ENCODE measurements around the gene WNT5A.

DNA sequence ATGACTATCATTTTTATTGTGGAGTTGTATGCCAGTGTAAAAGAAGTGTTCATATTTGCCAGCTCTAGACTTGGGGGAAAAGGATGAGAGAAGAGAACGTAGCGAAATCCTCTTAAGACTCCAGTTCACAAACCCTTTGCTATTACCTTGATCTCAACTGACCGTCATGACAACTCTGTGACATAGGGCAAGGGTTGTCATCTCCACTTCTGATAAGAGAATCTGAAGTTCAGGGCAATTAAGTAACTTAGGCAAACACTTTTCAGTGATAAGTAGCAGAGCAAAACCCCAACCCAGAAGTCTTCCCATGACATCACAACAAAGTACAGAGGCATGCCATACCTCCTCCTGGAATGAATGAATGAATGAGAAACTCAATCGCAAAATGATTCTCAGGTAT lies 40.3 kb upstream of the WNT5A start:
- TF ChIP-seq, protein P1, sequence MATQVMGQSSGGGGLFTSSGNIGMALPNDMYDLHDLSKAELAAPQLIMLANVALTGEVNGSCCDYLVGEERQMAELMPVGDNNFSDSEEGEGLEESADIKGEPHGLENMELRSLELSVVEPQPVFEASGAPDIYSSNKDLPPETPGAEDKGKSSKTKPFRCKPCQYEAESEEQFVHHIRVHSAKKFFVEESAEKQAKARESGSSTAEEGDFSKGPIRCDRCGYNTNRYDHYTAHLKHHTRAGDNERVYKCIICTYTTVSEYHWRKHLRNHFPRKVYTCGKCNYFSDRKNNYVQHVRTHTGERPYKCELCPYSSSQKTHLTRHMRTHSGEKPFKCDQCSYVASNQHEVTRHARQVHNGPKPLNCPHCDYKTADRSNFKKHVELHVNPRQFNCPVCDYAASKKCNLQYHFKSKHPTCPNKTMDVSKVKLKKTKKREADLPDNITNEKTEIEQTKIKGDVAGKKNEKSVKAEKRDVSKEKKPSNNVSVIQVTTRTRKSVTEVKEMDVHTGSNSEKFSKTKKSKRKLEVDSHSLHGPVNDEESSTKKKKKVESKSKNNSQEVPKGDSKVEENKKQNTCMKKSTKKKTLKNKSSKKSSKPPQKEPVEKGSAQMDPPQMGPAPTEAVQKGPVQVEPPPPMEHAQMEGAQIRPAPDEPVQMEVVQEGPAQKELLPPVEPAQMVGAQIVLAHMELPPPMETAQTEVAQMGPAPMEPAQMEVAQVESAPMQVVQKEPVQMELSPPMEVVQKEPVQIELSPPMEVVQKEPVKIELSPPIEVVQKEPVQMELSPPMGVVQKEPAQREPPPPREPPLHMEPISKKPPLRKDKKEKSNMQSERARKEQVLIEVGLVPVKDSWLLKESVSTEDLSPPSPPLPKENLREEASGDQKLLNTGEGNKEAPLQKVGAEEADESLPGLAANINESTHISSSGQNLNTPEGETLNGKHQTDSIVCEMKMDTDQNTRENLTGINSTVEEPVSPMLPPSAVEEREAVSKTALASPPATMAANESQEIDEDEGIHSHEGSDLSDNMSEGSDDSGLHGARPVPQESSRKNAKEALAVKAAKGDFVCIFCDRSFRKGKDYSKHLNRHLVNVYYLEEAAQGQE (IDR thresholded peaks at IDR 0.05), result no peak
- TF ChIP-seq, protein P2, sequence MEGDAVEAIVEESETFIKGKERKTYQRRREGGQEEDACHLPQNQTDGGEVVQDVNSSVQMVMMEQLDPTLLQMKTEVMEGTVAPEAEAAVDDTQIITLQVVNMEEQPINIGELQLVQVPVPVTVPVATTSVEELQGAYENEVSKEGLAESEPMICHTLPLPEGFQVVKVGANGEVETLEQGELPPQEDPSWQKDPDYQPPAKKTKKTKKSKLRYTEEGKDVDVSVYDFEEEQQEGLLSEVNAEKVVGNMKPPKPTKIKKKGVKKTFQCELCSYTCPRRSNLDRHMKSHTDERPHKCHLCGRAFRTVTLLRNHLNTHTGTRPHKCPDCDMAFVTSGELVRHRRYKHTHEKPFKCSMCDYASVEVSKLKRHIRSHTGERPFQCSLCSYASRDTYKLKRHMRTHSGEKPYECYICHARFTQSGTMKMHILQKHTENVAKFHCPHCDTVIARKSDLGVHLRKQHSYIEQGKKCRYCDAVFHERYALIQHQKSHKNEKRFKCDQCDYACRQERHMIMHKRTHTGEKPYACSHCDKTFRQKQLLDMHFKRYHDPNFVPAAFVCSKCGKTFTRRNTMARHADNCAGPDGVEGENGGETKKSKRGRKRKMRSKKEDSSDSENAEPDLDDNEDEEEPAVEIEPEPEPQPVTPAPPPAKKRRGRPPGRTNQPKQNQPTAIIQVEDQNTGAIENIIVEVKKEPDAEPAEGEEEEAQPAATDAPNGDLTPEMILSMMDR (IDR thresholded peaks at IDR 0.05), result no peak
- TF ChIP-seq POLR2A (IDR thresholded peaks at IDR 0.05; ENCODE audit: low read length) (no peak), HDAC2 (IDR thresholded peaks at IDR 0.05) (no peak)
